Esophagus squamous epithelium (tissue), 5 donors: ENCODE measurements around the gene RASGRF2. TPM values are rescaled to one million over a fixed set of nuclear protein-coding genes. Genes with fewer than 3 reads are reported as not detected.

Source experiments
- DNase-seq: peaks from one replicate; lab custom pipeline; 2025; lab: John Stamatoyannopoulos, UW
- H3K27ac ChIP-seq, 4 donors: fragments of 200-600 bp; sonication (generic); one replicate each; pipeline ENCODE4 v1.5.1; 2016 to 2019; ENCODE audit warnings: mild to moderate bottlenecking in 1 of 4
- H3K27me3 ChIP-seq, 4 donors: fragments of 200-600 bp; sonication (generic); 1 replicate in 3 of 4; 2 replicates in 1 of 4; pipeline versions ENCODE4 v1.5.1 to v1.6.0; 2017 to 2021; ENCODE audit warnings: antibody characterized with exemption in 1 of 4
- H3K36me3 ChIP-seq, 3 donors: fragments of 200-600 bp; sonication (generic); one replicate each; pipeline ENCODE4 v1.5.1; 2016 to 2019
- H3K4me1 ChIP-seq, 3 donors: fragments of 200-600 bp; sonication (generic); one replicate each; pipeline ENCODE4 v1.5.1; 2017 to 2019
- H3K4me3 ChIP-seq, 4 donors: fragments of 200-600 bp; sonication (generic); 1 replicate in 3 of 4; 2 replicates in 1 of 4; pipeline ENCODE4 v1.5.1; 2016 to 2019; ENCODE audit warnings: mild to moderate bottlenecking in 2 of 4, moderate library complexity in 1 of 4
- H3K9me3 ChIP-seq, 3 donors: fragments of 200-600 bp; sonication (generic); one replicate each; pipeline ENCODE4 v1.5.1; 2016 to 2019
- CTCF ChIP-seq, 6 experiments: fragments of 450-650 bp in 4 of 6; fragments of 200-600 bp in 2 of 6; sonication (generic) in 2 of 6; IDR thresholded peaks; one replicate each; pipeline ENCODE4 v1.5.1; 2016 to 2019; ENCODE audit warnings: antibody characterized with exemption in 6 of 6, mild to moderate bottlenecking in 4 of 6, moderate library complexity in 4 of 6
- POLR2A ChIP-seq, 4 donors: fragments of 450-650 bp; IDR thresholded peaks; one replicate each; pipeline ENCODE4 v1.6.1; 2017; ENCODE audit warnings: antibody characterized with exemption in 4 of 4, mild to moderate bottlenecking in 4 of 4, moderate library complexity in 3 of 4
- WGBS, 2 donors: methylation state at CpG; one replicate each; pipeline ENCODE4 v1.1.5; 2018; 5-methylcytosine and 5-hydroxymethylcytosine counted together
- intact Hi-C: fragments of 100-400 bp; cut with DNase I; formaldehyde crosslinking; loops from one replicate; pipeline ENCODE4 v1.15.0; 2022
- total RNA-seq, 4 donors: library from RNA; depleted of rRNA; stranded (reverse); fragments of >200 nt; gene quantifications; one replicate each; pipeline ENCODE4 v1.1.0, GENCODE V29; 2016
- donor health status: DM: yes; HTN: yes; CAD: no.

Gene RASGRF2
- total RNA-seq, 4 donors from 2014 or later: 0.49 to 3.2 (median 0.62) TPM

- intact Hi-C loops: no loop called here
- Histone ChIP-seq H3K4me3 (no peak overlapping the region), H3K27ac (no peak overlapping the region), H3K9me3 (no peaks in the 10 kb centered on the region), H3K4me1 (no peaks in the 10 kb centered on the region), H3K36me3 (no peaks in the 10 kb centered on the region), H3K27me3 (no peaks in the 10 kb centered on the region)
- DNase-seq: no peak
- 77% methylated on average over 5 of the region's 5 CpGs for WGBS, 2 donors
- TF ChIP-seq CTCF (IDR thresholded peaks at IDR 0.05) (no peak), POLR2A (IDR thresholded peaks at IDR 0.05) (no peak)
Observed at GRCh38 chr5:81180780-81181460, 220.8 kb downstream of the RASGRF2 start.

- no peak for DNase-seq
- TF ChIP-seq CTCF (IDR thresholded peaks at IDR 0.05) (no peak), POLR2A (IDR thresholded peaks at IDR 0.05) (no peak)
- Histone ChIP-seq H3K36me3 (no peaks in the 10 kb centered on the region), H3K4me3 (no peak overlapping the region), H3K9me3 (no peaks in the 10 kb centered on the region), H3K27ac (no peak overlapping the region), H3K27me3 (no peaks in the 10 kb centered on the region), H3K4me1 (no peaks in the 10 kb centered on the region)
- 48 to 56% methylated on average over 4 of the region's 4 CpGs for WGBS, 2 donors
- intact Hi-C loops: no loop called here
Observed at GRCh38 chr5:81181576-81182316, 221.6 kb downstream of the RASGRF2 start.

- no peak for DNase-seq
- 69 to 70% methylated on average over 9 of the region's 9 CpGs for WGBS, 2 donors
- Histone ChIP-seq H3K27me3 (no peaks in the 10 kb centered on the region), H3K27ac (no peak overlapping the region), H3K9me3 (no peaks in the 10 kb centered on the region), H3K36me3 (no peaks in the 10 kb centered on the region), H3K4me1 (no peaks in the 10 kb centered on the region), H3K4me3 (no peak overlapping the region)
- intact Hi-C loops: no loop called here
- TF ChIP-seq POLR2A (IDR thresholded peaks at IDR 0.05) (no peak), CTCF (IDR thresholded peaks at IDR 0.05) (no peak)
Observed at GRCh38 chr5:81182396-81183390, 222.5 kb downstream of the RASGRF2 start.

- WGBS, 2 donors: 90 to 92% methylated on average over 11 of the region's 11 CpGs
- Histone ChIP-seq H3K27ac (no peak overlapping the region), H3K4me1 (no peaks in the 10 kb centered on the region), H3K36me3 (no peaks in the 10 kb centered on the region), H3K27me3 (no peaks in the 10 kb centered on the region), H3K9me3 (no peaks in the 10 kb centered on the region), H3K4me3 (no peak overlapping the region)
- intact Hi-C loops: no loop called here
- no peak for DNase-seq
- no peak for TF ChIP-seq POLR2A (IDR thresholded peaks at IDR 0.05)
- TF ChIP-seq CTCF (IDR thresholded peaks at IDR 0.05): no peak
Observed at GRCh38 chr5:81183811-81184748, 223.9 kb downstream of the RASGRF2 start.
